ENCODE measurements around the gene ELP5.

DNA sequence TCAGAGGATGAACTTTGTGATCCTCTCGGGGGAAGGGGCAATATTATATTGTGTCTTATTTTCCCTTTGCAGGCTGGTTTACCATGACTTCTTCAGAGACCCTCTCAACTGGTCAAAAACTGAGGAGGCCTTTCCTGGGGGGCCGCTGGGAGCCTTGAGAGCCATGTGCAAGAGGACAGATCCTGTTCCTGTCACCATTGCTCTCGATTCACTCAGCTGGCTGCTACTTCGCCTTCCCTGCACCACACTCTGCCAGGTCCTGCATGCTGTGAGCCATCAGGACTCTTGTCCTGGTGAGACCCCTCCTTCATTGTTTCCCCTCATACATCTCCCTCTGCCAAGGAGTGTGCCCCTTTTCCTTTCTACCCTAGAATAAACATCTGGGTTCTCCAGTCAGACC is 2.5 kb downstream of the ELP5 start:
- TF ChIP-seq CTCF (IDR thresholded peaks at IDR 0.05; ENCODE audit: low read depth, low read length, poor library complexity, severe bottlenecking) (no peak), EZH2phosphoT487 (IDR thresholded peaks at IDR 0.05; ENCODE audit: borderline replicate concordance, low read length) (no peak)

Data from DOHH2 (cell line).